SJCRH30 (cell line): Measurements from ENCODE around the gene KRTAP5-11. TPM values are rescaled to one million over a fixed set of nuclear protein-coding genes. Genes with fewer than 3 reads are reported as not detected.
"Not testable (repeated sequence)": the region's sequence is repeated elsewhere in the genome, so short reads cannot be mapped to it uniquely, and the experiment has no call there.

ENCODE experiments used
- DNase-seq, 2 experiments: peaks; one replicate each; pipeline ENCODE4 v3.0.0-alpha.2; 2015 to 2020
- H3K27ac ChIP-seq: fragments of 250-450 bp; sonication (Bioruptor Pico); 2 replicates; pipeline ENCODE4 v1.5.1; 2020; ENCODE audit warnings: mild to moderate bottlenecking, moderate library complexity
- H3K27me3 ChIP-seq: fragments of 250-450 bp; sonication (Bioruptor Pico); 2 replicates; pipeline ENCODE4 v1.5.1; 2020; ENCODE audit warnings: mild to moderate bottlenecking, moderate library complexity
- H3K36me3 ChIP-seq: fragments of 250-450 bp; sonication (Bioruptor Pico); 2 replicates; pipeline ENCODE4 v1.5.1; 2020; ENCODE audit warnings: mild to moderate bottlenecking, moderate library complexity
- H3K4me1 ChIP-seq: fragments of 250-450 bp; sonication (Bioruptor Pico); 2 replicates; pipeline ENCODE4 v1.5.1; 2020; ENCODE audit warnings: mild to moderate bottlenecking, moderate library complexity
- H3K4me3 ChIP-seq: fragments of 250-450 bp; sonication (Bioruptor Pico); 2 replicates; pipeline ENCODE4 v1.5.1; 2020; ENCODE audit warnings: mild to moderate bottlenecking, moderate library complexity
- H3K9me3 ChIP-seq: fragments of 250-450 bp; sonication (Bioruptor Pico); replicated peaks from 2 replicates; pipeline ENCODE4 v1.5.1; 2020; ENCODE audit warnings: mild to moderate bottlenecking, moderate library complexity
- total RNA-seq: library from RNA; depleted of rRNA; stranded (reverse); fragments of >200 nt; shearing (Covaris generic); gene quantifications from 2 replicates; pipeline ENCODE4 v1.2.3, GENCODE V29; 2014; rRNA removed

The KRTAP5-11 gene
- total RNA-seq, 1 experiment from 2014 or later = not detected

GRCh38 chr11:71535825-71536224 lies 46.9 kb downstream of the KRTAP5-11 start:
- H3K36me3 ChIP-seq = no peaks in the 10 kb centered on the region
- no peaks in the 10 kb centered on the region for H3K9me3 ChIP-seq
- H3K27ac ChIP-seq = no peak overlapping the region
- no peaks in the 10 kb centered on the region for H3K4me1 ChIP-seq
- H3K27me3 ChIP-seq = no peaks in the 10 kb centered on the region
- H3K4me3 ChIP-seq = no peak overlapping the region
- no peak for DNase-seq

- H3K9me3 ChIP-seq, H3K27ac ChIP-seq, DNase-seq, H3K27me3 ChIP-seq, H3K4me3 ChIP-seq, H3K4me1 ChIP-seq, H3K36me3 ChIP-seq: not testable (repeated sequence)
Observed at GRCh38 chr11:71534711-71535608, 47.7 kb downstream of the KRTAP5-11 start.

GRCh38 chr11:71532036-71532610 lies 50.6 kb downstream of the KRTAP5-11 start:
- Histone ChIP-seq H3K27me3 (no peaks in the 10 kb centered on the region), H3K36me3 (no peaks in the 10 kb centered on the region), H3K4me3 (no peak overlapping the region), H3K9me3 (no peaks in the 10 kb centered on the region), H3K4me1 (no peaks in the 10 kb centered on the region), H3K27ac (no peak overlapping the region)
- DNase-seq = no peak

Other genes starting within 250 kb of the KRTAP5-11 start
- gene DHCR7, start 134.5 kb downstream of the KRTAP5-11 start, total RNA-seq = 40.1 and 42.8 TPM in 2 replicates
- gene NADSYN1, start 129.7 kb downstream of the KRTAP5-11 start, total RNA-seq = 17.8 and 18.0 TPM in 2 replicates
- not detected in 2 replicates for gene KRTAP5-7, start 55.6 kb downstream of the KRTAP5-11 start, total RNA-seq
- not detected in 2 replicates for gene KRTAP5-8, start 44.9 kb downstream of the KRTAP5-11 start, total RNA-seq
- gene KRTAP5-9, start 34.5 kb downstream of the KRTAP5-11 start, total RNA-seq = not detected in 2 replicates
- gene KRTAP5-10, start 17.3 kb downstream of the KRTAP5-11 start, total RNA-seq = not detected in 2 replicates